Fibroblast of lung (primary cell): ENCODE results near the gene TSR3.

Experiments
- CTCF ChIP-seq, 2 donors: IDR thresholded peaks in 1 of 2; conservative IDR thresholded peaks in 1 of 2; 1 replicate in 1 of 2; 2 replicates in 1 of 2; pipeline ENCODE4 v1.5.1; 2011 to 2012; ENCODE audit warnings: low read length in 2 of 2, control low read depth in 1 of 2, inconsistent platforms in 1 of 2, low read depth in 1 of 2, mild to moderate bottlenecking in 1 of 2
- EZH2 ChIP-seq: IDR thresholded peaks from 2 replicates; pipeline ENCODE4 v1.5.1; 2012; ENCODE audit warnings: low read length, control low read depth, mild to moderate bottlenecking; ENCODE audit errors: missing control alignments

GRCh38 chr16:1314399-1315068 is 37.1 kb downstream of the TSR3 start:
- TF ChIP-seq EZH2 (no peak), CTCF (conservative IDR thresholded peaks at IDR 0.05 in 1 of 2, IDR thresholded peaks at IDR 0.05 in 1 of 2; ENCODE audit: low read depth in 1 of 2, low read length in 2 of 2) (no peak)
